ENCODE measurements around the gene DNAJC1.
"Not testable (repeated sequence)": the region's sequence is repeated elsewhere in the genome, so short reads cannot be mapped to it uniquely, and the experiment has no call there.

DNAJC1 gene

GRCh38 chr10:21894648-21895342 lies 108.7 kb downstream of the DNAJC1 start:
- DNase-seq: no peak

- no peak for DNase-seq
These were observed 112.1 kb downstream of the DNAJC1 start for GRCh38 chr10:21891439-21891838.

GRCh38 chr10:21889477-21890275 lies 113.9 kb downstream of the DNAJC1 start:
- no peak for DNase-seq

- DNase-seq: no peak
These were observed 114.6 kb downstream of the DNAJC1 start for GRCh38 chr10:21888959-21889358.

- DNase-seq: no peak
These were observed 117.6 kb downstream of the DNAJC1 start for GRCh38 chr10:21885940-21886339.

GRCh38 chr10:21873198-21873597 lies 130.3 kb downstream of the DNAJC1 start:
- no peak for DNase-seq

GRCh38 chr10:21872771-21873170 lies 130.8 kb downstream of the DNAJC1 start:
- not testable (repeated sequence) for DNase-seq

GRCh38 chr10:21870849-21871248 lies 132.7 kb downstream of the DNAJC1 start:
- DNase-seq: no peak

- not testable (repeated sequence) for DNase-seq
These were observed 134.4 kb downstream of the DNAJC1 start for GRCh38 chr10:21869087-21869486.

- no peak for DNase-seq
These were observed 142.8 kb downstream of the DNAJC1 start for GRCh38 chr10:21860718-21861117.

- no peak for DNase-seq
These were observed 145.1 kb downstream of the DNAJC1 start for GRCh38 chr10:21858455-21858854.

GRCh38 chr10:21849607-21850006 lies 153.9 kb downstream of the DNAJC1 start:
- DNase-seq: no peak

- no peak for DNase-seq
These were observed 159.9 kb downstream of the DNAJC1 start for GRCh38 chr10:21843645-21844044.

- not testable (repeated sequence) for DNase-seq
These were observed 162.3 kb downstream of the DNAJC1 start for GRCh38 chr10:21841273-21841672.

GRCh38 chr10:21837487-21837886 lies 166.0 kb downstream of the DNAJC1 start:
- DNase-seq: not testable (repeated sequence)

GRCh38 chr10:21834574-21834973 lies 169.0 kb downstream of the DNAJC1 start:
- DNase-seq: not testable (repeated sequence)

GRCh38 chr10:21832821-21833130 lies 170.8 kb downstream of the DNAJC1 start:
- DNase-seq: no peak

GRCh38 chr10:21831986-21832820 lies 171.3 kb downstream of the DNAJC1 start:
- no peak for DNase-seq

- no peak for DNase-seq
These were observed 173.5 kb downstream of the DNAJC1 start for GRCh38 chr10:21830037-21830436.

GRCh38 chr10:21827308-21827707 lies 176.2 kb downstream of the DNAJC1 start:
- DNase-seq: no peak

GRCh38 chr10:21826725-21827124 lies 176.8 kb downstream of the DNAJC1 start:
- no peak for DNase-seq

- no peak for DNase-seq
These were observed 178.2 kb downstream of the DNAJC1 start for GRCh38 chr10:21825345-21825744.

GRCh38 chr10:21824409-21824808 lies 179.1 kb downstream of the DNAJC1 start:
- DNase-seq: no peak

GRCh38 chr10:21823617-21824016 lies 179.9 kb downstream of the DNAJC1 start:
- no peak for DNase-seq

Data from NCI-H2227 treated with DMSO at 0.1 percent for 48 hours (cell line).